Smooth muscle cell of the pulmonary artery (primary cell): ENCODE data around the gene SLC35G3. TPM values are rescaled to one million over a fixed set of nuclear protein-coding genes. Genes with fewer than 3 reads are reported as not detected.

ENCODE experiments used
- total RNA-seq: library from RNA; depleted of rRNA; stranded (reverse); fragments of >200 nt; gene quantifications from 2 replicates; pipeline ENCODE4 v1.2.3, GENCODE V29; 2014

The SLC35G3 gene
- not detected in 2 replicates for total RNA-seq

GRCh38 chr17:35194001-35194400 is at the start of gene SLC35G3:
Gene SLC35G3 (minus strand): TSS chr17:35194393. CDS start chr17:35194307, 86 bp downstream.

DNA sequence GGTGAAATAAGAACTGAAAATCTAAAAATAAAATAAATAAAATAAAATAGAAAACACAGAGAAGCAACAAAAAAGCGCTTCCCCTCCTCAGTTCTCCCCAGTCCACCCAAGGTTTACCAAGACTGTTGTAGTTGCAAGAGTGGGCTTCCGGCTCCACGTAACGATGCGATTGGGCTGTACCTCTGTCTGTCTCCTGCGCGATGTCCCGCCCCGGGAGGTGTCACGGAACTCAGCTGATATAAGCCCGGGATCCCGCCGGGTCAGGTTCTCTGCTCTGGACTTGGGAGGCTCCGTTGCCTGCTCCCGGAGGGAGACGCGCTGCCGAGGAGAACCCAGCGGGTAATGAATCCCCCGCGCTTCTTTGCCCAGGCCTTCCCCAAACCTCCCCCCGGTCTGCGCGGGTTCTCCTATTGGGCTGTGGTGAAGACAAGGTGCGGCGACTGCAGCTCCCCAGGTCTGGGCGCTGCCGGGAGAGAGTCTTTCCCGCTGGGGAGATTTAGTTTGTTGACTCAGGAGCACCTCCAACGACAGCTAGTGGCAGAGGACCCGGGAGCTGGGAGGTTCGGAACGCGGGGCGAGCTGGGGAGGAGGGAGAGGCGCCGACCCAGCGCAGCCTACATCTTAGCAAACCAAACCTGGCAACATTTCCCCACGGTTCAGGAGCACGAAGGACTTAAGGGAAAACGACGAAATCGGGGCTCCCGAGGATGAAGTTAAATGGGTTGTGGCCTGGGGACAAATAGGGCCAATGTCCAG is 48.8 kb upstream of the SLC35G3 start, which contains the start of gene SLFN5:
Gene SLFN5, plus strand, starts transcription at position 268 of the 756 bp plus-strand sequence. CDS start 15,619 bp downstream, outside the sequence.

DNA sequence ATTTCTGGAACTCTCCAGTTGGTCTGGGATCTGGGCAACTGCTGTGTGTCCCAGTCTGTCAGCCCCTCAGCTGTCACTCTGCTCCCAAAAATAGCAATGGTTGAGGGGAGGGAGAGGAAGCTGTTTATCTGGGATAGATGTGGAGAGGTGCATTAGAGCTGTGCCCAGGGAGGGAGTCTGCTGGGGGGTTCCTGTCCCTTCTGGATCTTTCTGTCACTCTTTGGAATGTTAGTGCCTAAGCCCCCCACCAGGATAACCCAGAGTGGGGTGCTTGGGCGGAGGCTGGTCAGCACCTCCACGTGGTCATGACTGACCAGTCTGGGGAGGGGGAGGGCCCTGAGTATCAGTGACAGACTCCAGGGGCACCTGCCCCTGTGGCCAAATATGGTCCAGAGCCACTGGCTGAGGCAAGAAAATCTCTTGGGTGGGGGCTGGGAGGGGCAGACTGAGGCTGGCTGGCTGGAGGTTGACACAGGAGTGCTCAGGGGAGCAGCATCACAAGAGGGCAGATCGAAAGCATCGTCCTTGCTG is 46.8 kb downstream of the SLC35G3 start, which contains the start of gene UNC45B:
Gene UNC45B, plus strand, starts transcription at position 443 of the 531 bp plus-strand sequence. CDS start 447 bp downstream, outside the sequence.

Other genes starting within 250 kb of the SLC35G3 start
- 0.46 and 0.52 TPM in 2 replicates for gene CCT6B, start 232.9 kb downstream of the SLC35G3 start, total RNA-seq
- gene ZNF830, start 232.9 kb downstream of the SLC35G3 start, total RNA-seq, result 7.2 and 7.9 TPM in 2 replicates
- 42.1 and 50.2 TPM in 2 replicates for gene LIG3, start 213.9 kb downstream of the SLC35G3 start, total RNA-seq
- gene RFFL, start 130.7 kb downstream of the SLC35G3 start, total RNA-seq, result 11.1 and 12.0 TPM in 2 replicates
- gene RAD51D, start 74.5 kb downstream of the SLC35G3 start, total RNA-seq, result 6.1 and 7.0 TPM in 2 replicates
- not detected in 2 replicates for gene FNDC8, start 72.8 kb downstream of the SLC35G3 start, total RNA-seq
- 14.6 and 19.9 TPM in 2 replicates for gene NLE1, start 52.1 kb downstream of the SLC35G3 start, total RNA-seq
- not detected in 2 replicates for gene UNC45B, start 46.6 kb downstream of the SLC35G3 start, total RNA-seq
- 64.8 and 82.6 TPM in 2 replicates for gene SLFN5, start 48.7 kb upstream of the SLC35G3 start, total RNA-seq
- 46.2 and 113 TPM in 2 replicates for gene SLFN11, start 179.2 kb upstream of the SLC35G3 start, total RNA-seq
- gene SLFN12, start 238.1 kb upstream of the SLC35G3 start, total RNA-seq, result 17.0 and 35.8 TPM in 2 replicates